DMS153 (cell line): ENCODE data around the gene CUL2.
"Not testable (repeated sequence)": the region's sequence is repeated elsewhere in the genome, so short reads cannot be mapped to it uniquely, and the experiment has no call there.

Experiments used
- DNase-seq: peaks from one replicate; lab custom pipeline; 2025; lab: John Stamatoyannopoulos, UW

Gene CUL2

DNA sequence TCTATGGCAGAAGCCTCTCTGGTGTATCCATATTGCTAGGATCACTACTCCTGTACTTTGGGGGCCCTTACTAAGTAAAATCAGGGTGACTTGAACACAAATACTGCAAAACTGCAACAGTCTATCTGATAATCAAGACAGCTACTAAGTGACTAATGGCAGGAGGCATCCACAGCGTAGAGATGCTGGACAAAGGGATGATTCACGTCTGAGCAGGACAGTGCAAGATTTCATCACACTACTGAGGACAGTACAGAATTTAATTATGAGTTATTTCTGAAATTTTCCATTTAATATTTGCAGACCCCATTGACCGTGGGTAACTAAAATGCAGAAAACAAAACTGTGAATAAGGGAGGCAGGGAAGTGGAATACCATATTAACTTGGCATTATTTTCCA, 10.4 kb downstream of the CUL2 start:
- no peak for DNase-seq

DNA sequence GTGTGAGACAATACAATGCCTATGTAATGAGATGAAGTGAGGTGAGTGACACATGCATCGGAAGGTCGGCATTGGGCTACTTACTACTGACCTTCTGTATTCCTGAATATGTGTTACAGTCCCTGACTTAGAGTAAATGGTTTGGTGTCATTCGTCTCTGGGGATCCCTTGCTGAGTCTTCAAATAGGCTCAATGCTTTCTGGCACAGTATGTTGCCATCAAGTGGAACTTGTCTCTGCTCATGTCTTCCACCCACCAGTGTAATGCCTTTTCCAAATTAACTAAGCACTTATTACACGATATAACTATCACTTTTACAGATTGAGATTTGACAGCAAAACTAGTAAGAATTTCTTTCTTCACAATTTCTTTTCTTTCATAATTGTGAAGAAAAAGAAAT, 10.9 kb downstream of the CUL2 start:
- no peak for DNase-seq

DNA sequence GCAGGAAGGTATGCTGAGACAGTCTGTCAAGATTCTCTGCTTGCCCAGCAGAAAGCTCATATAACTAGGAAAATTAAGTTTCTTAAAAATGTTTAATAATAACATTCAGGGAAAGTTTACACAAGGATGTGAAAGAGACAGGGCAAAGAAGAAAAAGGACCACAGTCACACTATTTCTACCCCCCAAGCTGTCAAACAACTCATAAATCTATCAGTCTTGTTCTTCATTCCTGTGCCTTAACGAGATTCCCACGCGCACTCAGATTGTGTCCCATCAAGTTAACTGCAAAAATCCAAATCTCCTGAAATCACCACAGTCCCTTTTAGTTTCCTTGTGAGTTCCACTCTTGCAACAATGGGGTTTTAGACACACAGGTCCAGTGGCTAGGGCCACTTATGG, 14.9 kb downstream of the CUL2 start:
- no peak for DNase-seq

DNA sequence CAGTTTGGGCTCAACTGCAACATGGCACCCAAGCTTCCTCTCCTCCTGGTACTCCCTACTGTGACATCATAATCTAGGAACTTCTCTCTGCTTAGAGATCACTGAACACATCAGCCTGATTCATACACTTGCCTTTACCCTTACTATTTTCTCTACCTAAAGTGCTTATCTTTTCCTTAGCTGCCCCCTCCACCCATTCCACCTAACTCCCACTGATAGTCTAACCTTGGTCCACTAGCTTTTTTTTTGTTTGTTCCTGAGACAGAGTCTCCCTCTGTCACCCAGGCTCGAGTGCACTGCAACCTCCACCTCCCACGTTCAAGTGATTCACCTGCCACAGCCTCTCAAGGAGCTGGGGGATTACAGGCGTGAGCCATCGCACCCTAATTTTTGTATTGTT, 15.9 kb downstream of the CUL2 start:
- no peak for DNase-seq

DNA sequence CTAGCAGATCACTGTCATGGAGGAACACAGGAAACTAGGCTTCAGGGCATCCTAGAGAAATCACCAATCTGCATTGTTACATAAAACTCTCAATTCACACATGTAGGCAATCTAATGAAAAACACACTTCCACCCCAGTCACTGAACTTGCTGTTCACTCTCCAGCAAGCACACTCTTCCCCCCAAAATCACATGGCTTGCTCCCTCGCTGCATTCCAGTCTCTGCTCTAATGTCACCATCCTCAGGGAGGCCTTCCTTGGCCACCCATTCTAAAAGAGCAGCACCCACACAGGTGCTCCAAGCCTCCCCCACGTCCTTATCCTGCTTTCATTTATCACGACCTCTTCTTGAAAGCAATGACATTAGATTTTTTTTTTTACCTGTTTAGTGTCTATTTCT, 19.6 kb downstream of the CUL2 start:
- no peak for DNase-seq

DNA sequence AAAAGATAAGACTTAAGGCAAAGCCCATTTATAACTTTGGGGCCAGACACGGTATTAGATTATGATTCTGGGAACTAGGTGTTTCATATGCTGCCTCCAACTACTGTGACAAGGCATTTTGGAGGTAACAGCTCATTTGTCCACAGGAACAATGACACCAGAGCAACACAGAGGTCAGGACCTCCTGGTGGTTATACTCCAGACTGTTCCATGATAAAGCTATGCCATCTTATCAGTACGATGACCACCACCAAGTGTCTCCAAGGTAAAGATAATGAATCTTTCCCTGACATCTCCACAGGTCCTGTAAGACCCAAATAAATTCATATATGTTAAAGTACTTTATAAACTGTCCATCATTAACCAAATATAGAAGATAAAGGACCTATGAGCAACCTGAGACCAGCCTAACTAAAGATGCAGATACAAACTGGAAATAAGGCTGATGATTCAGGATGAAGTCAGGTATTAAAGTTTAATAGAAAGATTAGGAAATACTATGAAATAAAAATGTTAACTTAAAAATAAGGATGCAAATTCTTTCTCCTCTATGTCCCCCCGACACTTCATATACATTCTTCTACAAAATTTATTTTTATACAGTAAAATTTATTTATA, 26.2 kb downstream of the CUL2 start:
- DNase-seq = no peak

DNA sequence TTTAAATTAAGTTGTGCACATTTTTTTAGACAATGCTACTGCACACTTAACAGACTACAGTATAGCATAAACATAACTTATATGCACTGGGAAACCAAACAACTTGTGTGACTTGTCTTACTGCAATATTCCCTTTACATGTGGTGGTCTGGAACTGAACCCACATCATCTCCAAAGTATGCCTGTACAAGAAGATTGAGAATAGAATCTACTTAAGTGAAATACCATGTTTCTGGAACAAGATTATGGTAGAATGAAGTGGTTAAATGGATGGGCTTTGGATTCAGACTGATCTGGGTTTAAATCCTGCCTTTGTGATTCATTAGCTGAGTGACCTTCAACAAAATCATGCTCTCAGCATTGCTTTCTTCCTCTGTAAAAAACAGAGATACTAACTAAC, 30.7 kb downstream of the CUL2 start:
- no peak for DNase-seq

DNA sequence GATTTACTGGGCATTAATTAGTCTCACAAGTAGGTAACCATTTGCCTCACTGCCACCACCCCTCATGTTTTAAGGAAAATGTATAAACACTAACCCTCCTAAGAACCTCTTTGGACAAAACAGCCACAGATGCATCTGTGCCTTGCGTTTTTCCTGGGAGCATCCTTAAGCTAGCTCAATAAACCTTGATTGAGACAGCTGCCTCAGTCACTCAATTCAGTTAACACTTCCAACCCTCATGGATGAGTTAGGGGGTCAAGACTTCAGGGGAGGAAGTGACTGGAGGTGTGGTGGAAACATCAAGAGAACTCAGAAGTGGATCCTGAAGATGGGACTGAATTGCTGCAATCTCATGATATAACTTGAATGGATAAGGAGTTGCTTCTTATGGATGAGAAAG, 31.5 kb downstream of the CUL2 start:
- DNase-seq = no peak

DNA sequence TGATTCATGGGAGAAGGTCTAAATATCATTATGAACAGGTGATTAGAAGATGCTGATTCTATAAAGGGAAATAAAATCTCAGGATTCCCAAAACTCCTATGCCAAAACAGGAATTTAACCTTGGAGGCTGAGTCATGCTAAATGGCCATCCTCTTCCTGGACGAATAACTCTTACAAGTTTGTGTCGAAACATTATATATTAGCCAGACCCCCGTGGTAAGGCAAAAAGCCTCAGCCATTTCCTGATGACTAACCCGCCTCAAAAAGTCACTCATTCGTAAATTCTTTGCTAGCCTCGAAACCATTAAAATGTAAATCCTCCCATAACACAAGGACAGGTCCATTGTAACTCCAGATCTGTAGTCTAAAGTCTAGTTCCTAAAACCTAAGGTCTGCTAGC, 32.0 kb downstream of the CUL2 start:
- DNase-seq = no peak

DNA sequence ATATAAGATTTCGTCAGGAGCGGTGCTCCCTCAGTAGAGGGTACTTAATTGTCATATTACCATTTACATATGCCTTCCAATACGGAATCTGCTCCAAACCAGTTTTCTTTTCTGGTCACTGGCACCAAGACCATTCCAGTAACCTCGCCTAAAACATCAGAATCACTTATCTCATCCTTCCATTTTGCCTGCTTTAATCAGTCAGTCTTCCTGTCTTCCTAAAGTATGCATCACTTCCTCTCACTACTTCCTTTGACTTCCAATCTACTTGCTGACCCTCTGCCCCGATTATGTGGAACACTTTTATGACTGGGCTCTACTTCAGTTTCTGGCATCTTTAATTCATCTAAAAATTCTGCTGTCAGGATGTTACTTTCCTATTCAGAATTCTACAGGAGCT, 33.5 kb downstream of the CUL2 start:
- DNase-seq = no peak

DNA sequence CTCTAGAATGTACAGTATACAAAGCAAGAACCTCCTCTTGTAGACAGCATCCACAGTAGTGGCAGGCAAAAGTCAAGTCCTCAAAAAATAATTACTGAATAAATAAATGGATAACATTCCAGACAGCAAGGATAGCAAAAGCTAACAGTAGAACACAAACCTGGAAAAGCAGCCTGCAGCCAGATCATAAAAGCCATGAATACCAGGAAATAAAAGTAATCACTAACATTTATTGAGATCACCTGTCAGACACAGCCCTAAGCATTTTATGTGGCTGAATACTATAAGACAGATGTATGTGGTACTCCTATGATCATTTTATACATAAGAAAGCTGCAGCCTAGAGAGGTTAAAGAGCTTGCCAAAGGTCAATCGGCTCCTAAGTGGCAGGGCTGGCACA, 34.0 kb downstream of the CUL2 start:
- DNase-seq = peak; percentile 9

DNA sequence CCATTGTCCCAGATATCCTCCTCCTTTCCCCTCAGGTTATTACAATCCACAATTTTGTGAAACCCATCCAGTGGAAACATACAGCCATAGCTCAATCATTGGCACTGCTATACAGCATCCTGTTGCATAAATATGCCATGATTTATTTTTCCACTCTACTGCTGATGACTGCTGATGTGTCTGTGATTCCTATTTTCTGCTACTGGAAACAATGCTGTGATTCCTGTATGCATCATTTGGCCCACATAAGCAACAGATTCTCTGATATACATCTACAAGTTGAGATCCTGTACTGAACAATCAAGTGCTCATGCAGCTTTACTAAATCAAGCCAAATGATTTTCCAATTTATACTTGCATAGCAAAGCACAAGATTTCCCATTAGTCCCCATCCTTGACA, 39.6 kb downstream of the CUL2 start:
- no peak for DNase-seq

DNA sequence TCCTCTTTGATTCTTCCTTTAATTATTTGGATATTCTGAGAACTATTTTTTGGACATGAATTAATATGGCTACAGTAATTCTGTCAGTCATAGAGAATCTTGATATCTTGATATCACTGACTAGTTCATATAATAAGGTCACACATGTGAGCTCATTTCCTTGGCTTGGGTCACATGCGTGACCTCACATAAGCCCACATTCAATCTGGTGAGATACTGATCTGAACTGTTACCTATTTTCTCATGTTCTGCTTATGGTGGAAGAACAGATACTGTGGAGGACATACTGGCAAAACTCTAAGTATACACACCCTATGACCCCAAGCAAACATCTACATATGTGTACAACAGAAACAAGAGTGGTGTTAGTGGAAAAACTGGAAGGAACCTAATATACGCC, 44.1 kb downstream of the CUL2 start:
- DNase-seq = no peak

DNA sequence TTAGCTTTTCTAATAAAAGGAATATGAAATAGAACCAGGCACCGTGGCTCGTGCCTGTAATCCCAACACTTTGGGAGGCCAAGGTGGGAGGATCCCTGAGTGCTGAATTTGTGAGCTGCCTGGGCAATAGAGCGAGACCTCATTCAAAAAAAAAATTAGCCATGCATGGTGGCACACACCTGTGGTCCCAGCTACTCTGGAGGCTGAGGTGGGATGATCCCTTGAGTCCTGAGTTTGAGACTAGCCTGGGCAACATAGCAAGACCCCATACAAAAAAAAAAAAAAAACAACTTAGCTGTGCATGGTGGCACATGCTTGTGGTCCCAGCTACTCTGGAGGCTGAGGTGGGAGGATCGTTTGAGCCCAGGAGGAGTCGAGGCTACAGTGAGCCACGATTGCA, 44.9 kb downstream of the CUL2 start:
- not testable (repeated sequence) for DNase-seq

DNA sequence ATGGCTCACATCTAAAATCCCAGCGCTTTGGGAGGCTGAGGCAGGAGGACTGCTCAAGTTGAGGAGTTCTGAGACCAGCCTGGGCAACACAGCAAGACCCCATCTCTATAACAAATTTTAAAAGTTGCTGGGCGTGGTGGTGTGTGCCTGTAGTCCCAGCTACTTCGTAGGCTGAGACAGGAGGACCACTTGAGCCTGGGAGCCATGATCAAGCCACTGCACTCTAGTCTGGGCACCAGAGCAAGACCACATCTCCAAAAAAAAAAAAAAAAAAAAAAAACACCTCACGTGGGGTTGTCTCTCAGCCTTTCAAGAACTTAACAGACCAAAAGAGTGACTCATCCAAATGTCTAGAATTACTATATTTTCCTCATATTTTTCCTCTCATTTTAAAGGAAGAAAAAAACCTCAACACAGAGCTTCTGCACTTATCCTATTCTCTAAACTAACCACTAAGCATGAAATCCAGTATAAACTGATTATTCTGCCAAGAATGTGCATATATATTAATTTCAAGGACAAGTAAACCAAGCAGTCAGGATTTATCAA, 46.3 kb downstream of the CUL2 start:
- no peak for DNase-seq

DNA sequence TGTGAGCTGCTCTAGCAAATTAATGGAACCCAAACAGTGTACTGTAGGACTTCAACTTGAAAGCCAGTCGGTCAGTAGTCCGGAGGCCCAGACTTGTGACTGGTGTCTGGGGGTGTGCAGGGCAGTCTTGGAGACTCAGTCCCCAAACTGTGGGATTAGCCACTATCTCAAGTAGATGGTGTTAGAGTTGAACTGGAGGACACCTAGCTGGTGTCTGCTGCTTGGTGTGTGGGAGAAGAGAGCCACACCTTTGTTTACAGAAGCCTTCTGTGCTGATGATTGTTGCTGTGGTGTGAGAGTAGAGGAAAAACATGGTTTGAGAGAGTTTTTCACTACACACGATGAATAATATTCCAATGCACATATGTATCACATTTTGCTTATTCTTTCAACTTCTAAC, 47.4 kb downstream of the CUL2 start:
- peak; percentile 0 for DNase-seq

DNA sequence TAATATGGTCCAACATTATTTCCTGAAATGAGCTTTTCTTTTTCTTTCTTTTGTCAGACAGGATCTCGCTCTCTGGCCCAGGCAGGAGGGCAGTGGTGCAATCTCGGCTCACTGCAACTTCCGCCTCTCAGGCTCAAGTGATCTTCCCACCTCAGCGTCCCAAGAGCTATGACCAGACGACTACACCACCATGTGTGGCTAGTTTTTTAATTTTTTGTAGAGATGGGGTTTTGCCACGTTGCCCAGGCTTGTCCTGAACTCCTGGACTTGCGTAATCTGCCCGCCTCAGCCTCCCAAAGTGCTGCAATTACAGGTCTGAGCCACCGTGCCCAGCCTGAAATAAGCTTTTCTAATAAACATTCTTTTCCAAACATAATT, 48.6 kb downstream of the CUL2 start:
- DNase-seq = no peak

DNA sequence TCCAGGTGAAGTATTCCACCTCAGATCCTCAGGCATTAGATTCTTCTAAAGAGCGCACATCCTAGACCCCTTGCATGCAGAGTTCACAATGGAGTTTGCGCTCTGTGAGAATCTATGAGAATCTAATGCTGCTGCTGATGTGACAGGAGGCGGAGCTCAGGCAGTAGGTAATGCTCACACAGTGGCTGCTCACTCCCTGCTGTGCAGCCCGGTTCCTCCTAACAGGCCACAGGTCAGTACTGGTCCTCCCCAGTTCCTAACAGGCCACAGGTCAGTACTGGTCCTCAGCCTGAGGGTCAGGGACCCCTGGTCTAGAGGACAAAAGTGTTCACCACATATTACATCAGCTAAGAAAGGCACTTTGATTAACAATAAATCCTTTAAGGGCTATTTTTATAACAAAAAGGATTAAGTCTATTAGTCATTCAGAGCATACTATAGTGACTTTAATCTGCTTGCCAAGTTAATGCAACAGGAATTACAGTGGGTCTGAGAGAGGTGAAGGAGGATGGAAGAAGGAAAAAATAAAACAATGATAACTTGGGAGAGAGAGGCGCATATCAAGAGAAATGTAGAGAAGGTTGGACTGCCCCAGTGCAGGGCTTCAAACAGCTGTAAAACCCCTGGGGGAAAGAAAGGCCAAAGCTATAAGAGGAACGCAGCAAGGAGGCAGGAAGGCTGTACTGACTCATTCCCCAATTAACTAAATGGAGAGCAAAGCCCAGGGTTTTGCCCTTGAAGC, 49.2 kb downstream of the CUL2 start:
- DNase-seq = no peak

DNA sequence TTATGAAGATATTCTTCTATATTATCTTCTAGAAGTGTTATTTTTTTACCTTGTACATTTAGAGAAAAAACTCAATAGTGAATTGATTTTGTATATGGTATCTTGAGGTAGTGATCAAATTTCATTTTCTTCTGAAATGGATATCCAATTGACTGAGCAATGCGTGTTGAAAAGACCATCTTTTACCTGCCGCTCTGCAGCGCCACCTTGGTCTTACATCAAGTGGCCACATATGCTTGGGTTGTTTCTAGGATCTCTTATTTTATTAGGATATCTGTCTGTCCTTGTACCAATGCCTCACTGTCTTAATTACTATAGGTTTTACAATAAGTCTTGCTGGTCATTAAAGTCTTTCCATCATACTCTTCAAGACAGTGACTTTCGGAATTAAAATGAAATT, 53.0 kb downstream of the CUL2 start:
- no peak for DNase-seq

DNA sequence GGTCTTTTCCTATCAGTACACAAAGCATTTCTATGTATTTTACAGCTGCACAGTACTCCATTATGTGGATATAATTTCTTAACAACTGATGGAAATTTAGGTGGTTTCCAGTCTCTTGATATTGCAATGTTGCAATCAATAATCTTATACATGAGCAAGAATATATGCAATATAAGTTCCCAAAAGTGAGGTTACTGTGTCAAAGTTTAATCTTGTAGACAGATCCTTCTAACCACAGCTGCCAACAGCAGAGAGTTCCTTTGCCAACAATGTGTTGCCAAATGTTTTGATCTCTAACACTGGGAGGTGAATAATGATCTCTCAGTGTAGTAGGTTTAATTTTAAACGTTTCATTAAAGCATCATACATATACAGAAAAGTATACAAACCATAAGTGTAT, 54.5 kb downstream of the CUL2 start:
- no peak for DNase-seq

DNA sequence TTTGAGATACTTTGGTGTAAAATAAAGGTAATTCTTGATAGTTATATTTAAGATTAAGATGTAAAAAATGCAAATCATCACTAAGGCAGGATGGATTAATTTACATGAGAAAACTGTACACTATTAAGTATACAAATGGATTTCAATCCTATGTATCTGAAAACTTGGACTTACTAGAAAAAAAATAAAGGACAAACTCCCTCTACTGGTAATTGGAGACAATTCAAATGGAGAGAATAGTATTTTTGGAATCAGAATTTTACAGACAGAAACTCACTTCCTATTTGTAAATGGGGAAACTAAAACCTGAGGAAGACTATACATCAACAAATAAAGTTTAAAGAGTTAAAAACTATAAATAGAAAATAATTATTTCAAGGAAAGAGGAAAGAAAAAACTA, 62.6 kb downstream of the CUL2 start:
- DNase-seq = no peak

DNA sequence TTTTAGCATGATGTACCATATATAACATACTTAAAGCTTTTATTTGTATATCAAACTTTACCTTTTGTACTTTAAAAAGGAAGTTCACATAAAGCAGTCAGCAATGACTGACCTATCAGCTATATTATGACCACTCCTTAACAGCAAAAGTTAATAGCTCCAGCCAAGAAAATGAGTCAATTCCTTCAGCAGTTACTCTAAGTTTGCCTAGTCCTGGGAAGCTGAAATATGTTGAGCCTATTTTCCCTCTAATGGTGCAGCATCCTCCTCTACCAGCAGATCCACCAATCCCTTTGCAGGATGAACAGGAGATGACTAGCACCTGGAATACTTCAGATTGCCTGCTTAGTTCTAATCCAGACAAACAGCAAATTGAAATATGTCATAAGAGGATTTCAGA, 64.2 kb downstream of the CUL2 start:
- no peak for DNase-seq

DNA sequence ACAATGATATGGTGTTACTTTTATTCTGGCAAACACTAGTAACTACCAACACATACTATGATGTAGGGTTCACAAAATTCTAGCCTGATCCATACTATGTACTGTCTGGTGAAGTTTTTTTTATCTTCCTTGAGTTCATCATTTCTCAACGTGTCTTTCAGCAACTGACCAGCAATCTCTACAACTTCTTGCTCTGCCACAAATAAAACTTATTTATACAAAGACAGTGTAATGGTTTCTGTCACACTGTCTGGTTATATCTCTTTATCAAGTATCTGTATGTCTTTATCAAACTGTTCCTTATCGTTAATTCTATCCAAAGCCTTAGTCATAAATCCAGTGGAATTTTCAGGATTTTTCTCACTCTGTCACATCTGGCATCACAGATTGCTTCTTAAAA, 69.7 kb downstream of the CUL2 start:
- DNase-seq = no peak
